Measurements from ENCODE around the gene DDC. TPM values are rescaled to one million over a fixed set of nuclear protein-coding genes. Genes with fewer than 3 reads are reported as not detected.
A peak's percentile ranks its signal among the peaks of the same experiment; 100 is the strongest.
"Not testable (repeated sequence)": the region's sequence is repeated elsewhere in the genome, so short reads cannot be mapped to it uniquely, and the experiment has no call there.

DDC gene
- total RNA-seq, 1 experiment from 2014 or later, result 9.1 TPM

GRCh38 chr7:50556247-50556991 is 8.8 kb downstream of the DDC start:
- DNase-seq (ENCODE audit: low spot score), result no peak

- no peak for DNase-seq (ENCODE audit: low spot score)
Observed at GRCh38 chr7:50555594-50556140, 9.5 kb downstream of the DDC start.

GRCh38 chr7:50554431-50555322 is 10.5 kb downstream of the DDC start:
- no peak for DNase-seq (ENCODE audit: low spot score)

GRCh38 chr7:50553973-50554372 is 11.2 kb downstream of the DDC start:
- DNase-seq (ENCODE audit: low spot score), result no peak

- peak; percentile 35 for DNase-seq (ENCODE audit: low spot score)
Observed at GRCh38 chr7:50552921-50553320, 12.3 kb downstream of the DDC start.

GRCh38 chr7:50552139-50552538 is 13.1 kb downstream of the DDC start:
- no peak for DNase-seq (ENCODE audit: low spot score)

GRCh38 chr7:50545613-50546012 is 19.6 kb downstream of the DDC start:
- DNase-seq (ENCODE audit: low spot score), result not testable (repeated sequence)

- DNase-seq (ENCODE audit: low spot score), result no peak
Observed at GRCh38 chr7:50544992-50545391, 20.2 kb downstream of the DDC start.

- DNase-seq (ENCODE audit: low spot score), result no peak
Observed at GRCh38 chr7:50543776-50544442, 21.3 kb downstream of the DDC start.

GRCh38 chr7:50542132-50542531 is 23.1 kb downstream of the DDC start:
- no peak for DNase-seq (ENCODE audit: low spot score)

GRCh38 chr7:50540785-50541579 is 24.2 kb downstream of the DDC start:
- no peak for DNase-seq (ENCODE audit: low spot score)

- no peak for DNase-seq (ENCODE audit: low spot score)
Observed at GRCh38 chr7:50539725-50540124, 25.5 kb downstream of the DDC start.

GRCh38 chr7:50538478-50538877 is 26.7 kb downstream of the DDC start:
- DNase-seq (ENCODE audit: low spot score), result no peak

GRCh38 chr7:50537417-50537816 is 27.8 kb downstream of the DDC start:
- DNase-seq (ENCODE audit: low spot score), result no peak

GRCh38 chr7:50535291-50535711 is 29.9 kb downstream of the DDC start:
- peak; percentile 22 for DNase-seq (ENCODE audit: low spot score)

- peak; percentile 80 for DNase-seq (ENCODE audit: low spot score)
Observed at GRCh38 chr7:50534690-50535290, 30.4 kb downstream of the DDC start.

- peak; percentile 55 for DNase-seq (ENCODE audit: low spot score)
Observed at GRCh38 chr7:50533866-50534265, 31.3 kb downstream of the DDC start.

GRCh38 chr7:50531928-50532327 is 33.3 kb downstream of the DDC start:
- no peak for DNase-seq (ENCODE audit: low spot score)

- peak; percentile 93 for DNase-seq (ENCODE audit: low spot score)
Observed at GRCh38 chr7:50531401-50531911, 33.7 kb downstream of the DDC start.

GRCh38 chr7:50530766-50531165 is 34.4 kb downstream of the DDC start:
- DNase-seq (ENCODE audit: low spot score), result peak; percentile 13
